HG03280 (cell line): ENCODE results near the gene NPC1.
"Not testable (repeated sequence)": the region's sequence is repeated elsewhere in the genome, so short reads cannot be mapped to it uniquely, and the experiment has no call there.

Experiments
- ATAC-seq: cut with Tn5 transposase; IDR thresholded peaks from one replicate; pipeline ENCODE4 v1.9.1; 2021; ENCODE audit warnings: mild to moderate bottlenecking, moderate library complexity; ENCODE audit not compliant: unreplicated experiment

NPC1 gene

DNA sequence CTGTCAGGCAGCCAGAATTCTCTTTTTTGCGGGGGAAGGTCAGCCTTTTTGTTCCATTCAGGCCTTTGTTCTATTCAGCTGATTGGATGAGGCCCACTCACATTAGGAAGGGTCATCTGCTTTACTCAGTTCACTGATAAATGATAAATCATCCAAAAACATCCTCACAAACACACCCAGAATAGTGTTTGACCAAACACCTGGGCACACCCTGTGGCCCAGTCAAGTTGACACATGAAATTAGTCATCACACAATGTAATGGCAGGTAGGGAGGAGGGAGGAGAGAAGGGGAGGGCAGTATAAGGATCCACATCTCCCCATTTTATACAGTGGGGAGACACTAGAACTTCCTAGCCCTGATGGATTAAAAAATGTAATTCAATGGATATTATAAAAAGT lies 91.3 kb downstream of the NPC1 start:
- no peak for ATAC-seq

- ATAC-seq = no peak
Observed at GRCh38 chr18:23493654-23494053, 92.7 kb downstream of the NPC1 start.

GRCh38 chr18:23489586-23489985 lies 96.7 kb downstream of the NPC1 start:
- ATAC-seq = not testable (repeated sequence)

DNA sequence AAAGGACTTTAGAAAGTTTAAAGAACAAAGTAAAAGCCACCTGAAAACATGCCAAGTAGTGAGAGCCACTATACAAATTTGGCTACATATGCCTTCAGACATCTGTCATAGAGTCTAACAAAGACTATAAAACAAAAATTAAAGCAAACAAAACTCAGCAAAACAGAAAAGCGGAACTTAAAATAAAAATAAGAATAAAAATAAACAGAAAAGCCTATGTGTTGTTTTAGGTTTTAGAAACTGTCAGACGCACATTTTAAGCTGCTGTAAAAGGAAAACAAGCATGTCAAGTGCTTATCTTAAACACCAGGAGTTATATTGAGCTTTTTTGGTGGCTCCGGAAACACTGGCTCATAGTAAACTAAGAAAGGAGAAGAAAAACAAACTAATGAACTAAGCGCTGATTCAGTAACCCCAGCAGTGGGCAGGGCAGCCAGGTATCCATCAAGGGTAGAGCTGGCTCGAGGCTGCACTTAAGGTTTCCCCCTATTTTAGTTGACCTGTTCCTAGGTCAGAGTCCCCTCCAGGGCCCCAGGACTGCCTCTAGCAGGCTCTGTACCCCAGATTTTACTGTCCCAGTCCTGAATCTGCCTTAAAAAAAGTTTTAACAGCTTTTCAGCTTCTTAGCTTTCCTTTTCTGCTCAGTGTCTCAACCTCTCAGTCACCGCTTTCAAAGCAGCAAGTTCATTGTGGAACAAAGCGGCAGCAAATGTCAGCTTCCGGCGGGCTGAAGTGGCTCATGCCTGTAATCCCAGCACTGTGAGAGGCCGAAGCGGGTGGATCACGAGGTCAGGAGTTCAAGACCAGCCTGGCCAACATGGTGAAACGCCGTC lies 98.4 kb downstream of the NPC1 start:
- ATAC-seq = peak; percentile 76

DNA sequence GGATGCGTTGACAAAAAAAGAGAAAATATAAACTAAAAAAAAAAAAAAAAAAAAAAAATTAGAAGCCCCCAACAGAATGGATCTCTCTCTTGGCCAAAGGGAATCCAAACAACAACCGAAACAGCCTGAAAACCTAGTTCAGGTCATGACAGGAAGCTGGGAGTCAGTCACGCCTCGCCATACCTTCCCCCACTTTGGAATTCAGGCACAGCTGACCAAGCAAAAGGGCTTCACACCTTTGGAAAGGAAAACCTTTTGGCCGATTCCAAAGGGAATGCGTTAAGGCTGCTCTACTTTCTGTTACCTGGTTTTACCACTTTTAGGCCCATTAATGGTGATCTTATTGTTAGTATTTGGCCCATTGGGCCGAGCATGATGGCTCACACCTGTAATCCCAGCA lies 100.9 kb downstream of the NPC1 start:
- no peak for ATAC-seq

DNA sequence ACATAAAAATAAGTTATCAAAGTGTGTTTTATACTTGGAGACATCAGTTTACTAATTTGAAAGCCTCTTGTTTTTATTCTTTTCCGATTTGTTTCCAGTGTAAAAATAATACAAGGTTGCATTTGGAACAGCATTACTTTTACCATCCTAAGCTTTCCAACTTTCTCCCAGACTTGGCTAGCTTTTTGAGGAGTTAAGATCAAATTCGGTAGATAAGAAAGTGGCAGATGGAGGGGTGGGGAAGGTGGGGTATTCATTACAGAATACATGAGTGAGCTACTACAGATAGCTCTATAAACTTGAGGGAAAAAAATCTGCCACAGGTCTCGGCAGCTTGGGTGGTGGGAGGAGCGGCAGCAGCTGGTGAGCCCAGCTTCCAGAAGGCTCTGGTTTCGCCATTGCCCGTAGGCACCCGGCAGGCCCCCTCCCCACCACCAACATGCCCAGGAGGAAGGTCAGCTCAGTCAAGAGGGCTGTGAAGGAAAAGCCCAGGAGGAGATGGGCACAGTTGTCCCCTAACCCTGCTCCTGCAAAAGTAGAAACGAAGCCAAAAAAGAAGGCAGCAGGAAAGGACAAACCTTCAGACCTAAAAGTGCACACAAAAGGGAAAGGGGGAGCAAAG lies 101.6 kb downstream of the NPC1 start:
- ATAC-seq = no peak
